SU-DHL-6 (cell line): ENCODE measurements around the gene RUNX1.

Experiments used
- H2AFZ ChIP-seq: fragments of 200-600 bp; sonication (generic); 2 replicates; pipeline ENCODE4 v1.6.1; 2014; ENCODE audit warnings: low read depth, mild to moderate bottlenecking, moderate library complexity, mixed read lengths, antibody characterized with exemption, low read length; ENCODE audit not compliant: severe bottlenecking
- H3F3A ChIP-seq: fragments of 200-600 bp; shearing (Covaris generic); 2 replicates; pipeline ENCODE4 v1.6.0; 2016; ENCODE audit warnings: antibody characterized with exemption, mild to moderate bottlenecking; ENCODE audit not compliant: insufficient read depth
- H3K27ac ChIP-seq: fragments of 200-600 bp; sonication (generic); 2 replicates; pipeline ENCODE4 v1.5.1; 2016; ENCODE audit warnings: low read depth, mild to moderate bottlenecking, low read length, moderate library complexity, mixed read lengths
- H3K27me3 ChIP-seq: fragments of 200-600 bp; sonication (generic), shearing (Covaris generic); 2 replicates; pipeline ENCODE4 v1.6.0; 2014; ENCODE audit warnings: mild to moderate bottlenecking, low read length
- H3K36me3 ChIP-seq: fragments of 200-600 bp; sonication (generic); 2 replicates; pipeline ENCODE4 v1.6.1; 2014; ENCODE audit warnings: mild to moderate bottlenecking, low read length, mixed read lengths
- H3K4me2 ChIP-seq: fragments of 300-600, 200-600 bp; shearing (Covaris generic), sonication (generic); 2 replicates; pipeline ENCODE4 v1.6.0; 2014; ENCODE audit warnings: low read length, low read depth, mild to moderate bottlenecking; ENCODE audit not compliant: poor library complexity, severe bottlenecking
- H3K4me3 ChIP-seq: fragments of 200-600 bp; sonication (generic); 2 replicates; pipeline ENCODE4 v1.5.1; 2014; ENCODE audit warnings: antibody characterized with exemption, low read length, mild to moderate bottlenecking, mixed read lengths; ENCODE audit not compliant: insufficient read depth, poor library complexity, severe bottlenecking
- H3K79me2 ChIP-seq: fragments of 200-600 bp; sonication (generic); 2 replicates; pipeline ENCODE4 v1.6.1; 2014; ENCODE audit warnings: mild to moderate bottlenecking, low read length, moderate library complexity; ENCODE audit not compliant: insufficient read depth
- H3K9ac ChIP-seq: fragments of 200-600 bp; sonication (generic); 2 replicates; pipeline ENCODE4 v1.7.0; 2014; ENCODE audit warnings: mild to moderate bottlenecking, low read length
- H3K9me2 ChIP-seq: fragments of 200-600 bp; sonication (generic); replicated peaks from 2 replicates; pipeline ENCODE4 v1.6.1; 2014; ENCODE audit warnings: low read length; ENCODE audit not compliant: insufficient read depth
- H3K9me3 ChIP-seq: fragments of 200-600 bp; sonication (generic); 2 replicates; pipeline ENCODE4 v1.6.1; 2014; ENCODE audit warnings: low read length, mixed read lengths; ENCODE audit not compliant: insufficient read depth
- H4K20me1 ChIP-seq: fragments of 200-600 bp; sonication (generic); 2 replicates; pipeline ENCODE4 v1.6.1; 2014; ENCODE audit warnings: low read depth, mild to moderate bottlenecking, antibody characterized with exemption, low read length, moderate library complexity, mixed read lengths
- EZH2phosphoT487 ChIP-seq: fragments of 200-600 bp; sonication (generic), shearing (Covaris generic); conservative IDR thresholded peaks from 2 replicates; pipeline ENCODE4 v1.6.1; 2018; ENCODE audit warnings: mild to moderate bottlenecking, antibody characterized with exemption, low read length, moderate library complexity, mixed read lengths
- TF ChIP-seq, protein P1 (sequence below): fragments of 200-600 bp; sonication (generic); IDR thresholded peaks from one replicate; pipeline ENCODE4 v1.5.1; 2017; ENCODE audit warnings: antibody characterized with exemption, mild to moderate bottlenecking, low read length, moderate library complexity; ENCODE audit not compliant: insufficient read depth, poor library complexity, severe bottlenecking

Gene RUNX1

GRCh38 chr21:34743831-34744230, 305.3 kb downstream of the RUNX1 start:
- Histone ChIP-seq H3K9me2 (no peaks in the 10 kb centered on the region), H3K36me3 (no peaks in the 10 kb centered on the region), H3K27ac (no peak overlapping the region), H3K9me3 (no peaks in the 10 kb centered on the region), H3F3A (no peaks in the 10 kb centered on the region), H2AFZ (no peak overlapping the region), H3K9ac (no peak overlapping the region), H4K20me1 (no peaks in the 10 kb centered on the region), H3K4me2 (no peak overlapping the region), H3K4me3 (no peak overlapping the region), H3K79me2 (no peaks in the 10 kb centered on the region), H3K27me3 (no peaks in the 10 kb centered on the region)
- TF ChIP-seq, protein P1, sequence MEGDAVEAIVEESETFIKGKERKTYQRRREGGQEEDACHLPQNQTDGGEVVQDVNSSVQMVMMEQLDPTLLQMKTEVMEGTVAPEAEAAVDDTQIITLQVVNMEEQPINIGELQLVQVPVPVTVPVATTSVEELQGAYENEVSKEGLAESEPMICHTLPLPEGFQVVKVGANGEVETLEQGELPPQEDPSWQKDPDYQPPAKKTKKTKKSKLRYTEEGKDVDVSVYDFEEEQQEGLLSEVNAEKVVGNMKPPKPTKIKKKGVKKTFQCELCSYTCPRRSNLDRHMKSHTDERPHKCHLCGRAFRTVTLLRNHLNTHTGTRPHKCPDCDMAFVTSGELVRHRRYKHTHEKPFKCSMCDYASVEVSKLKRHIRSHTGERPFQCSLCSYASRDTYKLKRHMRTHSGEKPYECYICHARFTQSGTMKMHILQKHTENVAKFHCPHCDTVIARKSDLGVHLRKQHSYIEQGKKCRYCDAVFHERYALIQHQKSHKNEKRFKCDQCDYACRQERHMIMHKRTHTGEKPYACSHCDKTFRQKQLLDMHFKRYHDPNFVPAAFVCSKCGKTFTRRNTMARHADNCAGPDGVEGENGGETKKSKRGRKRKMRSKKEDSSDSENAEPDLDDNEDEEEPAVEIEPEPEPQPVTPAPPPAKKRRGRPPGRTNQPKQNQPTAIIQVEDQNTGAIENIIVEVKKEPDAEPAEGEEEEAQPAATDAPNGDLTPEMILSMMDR = no peak
- no peak for TF ChIP-seq EZH2phosphoT487

DNA sequence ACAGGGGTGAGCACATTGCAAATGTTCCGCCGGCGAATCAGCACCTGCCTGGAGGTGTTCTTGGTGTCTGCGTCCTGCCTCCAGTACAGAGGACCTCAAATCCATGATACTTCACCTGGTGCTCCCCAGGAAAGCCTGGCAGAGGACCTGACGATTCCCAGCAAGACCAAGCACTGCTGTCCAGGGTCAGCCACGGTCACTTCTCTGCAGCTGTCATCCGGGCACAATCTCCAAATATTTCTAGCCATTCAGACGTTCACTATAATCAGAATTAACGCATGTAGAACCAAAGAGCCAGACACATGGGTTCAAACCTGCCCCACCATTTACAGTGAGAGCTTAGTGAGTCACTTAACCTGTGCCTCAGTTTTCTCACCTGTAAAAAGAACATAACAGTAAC, 305.8 kb downstream of the RUNX1 start:
- no peak overlapping the region for H3K27ac ChIP-seq
- H3K9ac ChIP-seq = no peak overlapping the region
- no peaks in the 10 kb centered on the region for H3K79me2 ChIP-seq
- H4K20me1 ChIP-seq = no peaks in the 10 kb centered on the region
- H3K4me2 ChIP-seq = no peak overlapping the region
- no peaks in the 10 kb centered on the region for H3K9me2 ChIP-seq
- TF ChIP-seq, protein P1 = no peak
- TF ChIP-seq EZH2phosphoT487 = no peak
- no peaks in the 10 kb centered on the region for H3K36me3 ChIP-seq
- H3K9me3 ChIP-seq = no peaks in the 10 kb centered on the region
- H3K27me3 ChIP-seq = no peaks in the 10 kb centered on the region
- H3F3A ChIP-seq = no peaks in the 10 kb centered on the region
- no peak overlapping the region for H3K4me3 ChIP-seq
- H2AFZ ChIP-seq = no peak overlapping the region

DNA sequence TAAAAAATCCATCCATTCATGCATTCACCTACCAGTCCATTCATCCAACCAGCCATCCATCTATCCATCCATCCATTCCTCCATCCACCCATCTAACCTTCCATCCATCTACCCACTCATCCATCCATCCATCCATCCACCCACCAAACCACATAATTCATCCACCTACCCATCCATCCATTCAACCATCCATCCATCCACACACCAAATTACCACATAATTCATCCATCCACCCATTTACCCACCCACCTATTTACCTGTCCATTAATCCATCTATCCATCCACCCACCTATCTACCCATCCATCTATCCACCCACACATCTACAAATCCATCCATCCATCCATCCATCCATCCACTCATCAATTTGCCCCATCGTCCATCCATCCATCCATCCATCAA, 308.9 kb downstream of the RUNX1 start:
- Histone ChIP-seq H3F3A (no peaks in the 10 kb centered on the region), H4K20me1 (no peaks in the 10 kb centered on the region), H3K4me3 (no peak overlapping the region), H3K9me2 (no peaks in the 10 kb centered on the region), H2AFZ (no peak overlapping the region), H3K36me3 (no peaks in the 10 kb centered on the region), H3K9ac (no peak overlapping the region), H3K4me2 (no peak overlapping the region), H3K27me3 (no peaks in the 10 kb centered on the region), H3K9me3 (no peaks in the 10 kb centered on the region), H3K79me2 (no peaks in the 10 kb centered on the region), H3K27ac (no peak overlapping the region)
- TF ChIP-seq EZH2phosphoT487 = no peak
- TF ChIP-seq, protein P1 = no peak
